Measurements from ENCODE around the gene DNAJC3.
"Not testable (repeated sequence)": the region's sequence is repeated elsewhere in the genome, so short reads cannot be mapped to it uniquely, and the experiment has no call there.

DNAJC3 gene

DNA sequence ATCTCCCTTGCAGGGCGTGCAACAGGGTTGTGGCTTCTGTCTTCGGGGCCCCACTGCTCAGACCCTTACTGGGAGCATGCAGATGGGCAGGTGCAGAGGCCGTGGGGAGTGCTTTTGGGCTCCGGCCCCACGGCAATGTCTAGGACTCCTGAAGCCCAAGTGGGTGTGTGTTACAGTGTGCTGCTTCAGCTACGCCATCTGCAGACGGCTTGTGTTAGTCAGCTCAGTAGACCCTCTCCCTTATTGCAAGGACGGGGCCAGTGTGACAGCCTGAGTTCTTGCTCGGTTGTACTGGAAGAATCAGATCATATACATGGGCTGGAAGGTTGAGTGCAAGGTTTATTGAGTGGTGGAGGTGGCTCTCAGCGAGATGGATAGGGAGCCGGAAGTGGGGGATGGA lies 39.3 kb downstream of the DNAJC3 start:
- DNase-seq, result no peak

- no peak for DNase-seq
Measured at GRCh38 chr13:95722241-95722640, 45.3 kb downstream of the DNAJC3 start.

- DNase-seq, result no peak
Measured at GRCh38 chr13:95723438-95723837, 46.5 kb downstream of the DNAJC3 start.

DNA sequence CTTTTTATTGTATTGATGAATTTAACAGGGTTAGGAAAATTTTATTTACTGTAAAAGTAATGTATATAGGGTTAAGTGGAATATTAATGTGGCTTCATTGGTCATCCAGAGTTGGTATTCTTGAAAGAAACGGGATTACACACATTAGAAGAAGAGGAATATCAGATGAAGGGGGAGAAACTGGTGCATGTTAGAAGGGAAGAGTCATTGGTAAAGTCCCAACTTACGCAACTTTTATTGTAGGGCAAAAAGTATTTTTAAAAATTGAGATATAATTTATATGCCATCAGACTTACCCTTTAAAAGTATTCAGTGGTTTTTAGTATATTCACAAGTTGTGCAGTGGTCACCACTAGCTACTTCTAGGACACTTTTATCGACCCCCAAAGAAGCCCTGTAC lies 47.3 kb downstream of the DNAJC3 start:
- DNase-seq, result no peak

- DNase-seq, result no peak
Measured at GRCh38 chr13:95726876-95727275, 49.9 kb downstream of the DNAJC3 start.

DNA sequence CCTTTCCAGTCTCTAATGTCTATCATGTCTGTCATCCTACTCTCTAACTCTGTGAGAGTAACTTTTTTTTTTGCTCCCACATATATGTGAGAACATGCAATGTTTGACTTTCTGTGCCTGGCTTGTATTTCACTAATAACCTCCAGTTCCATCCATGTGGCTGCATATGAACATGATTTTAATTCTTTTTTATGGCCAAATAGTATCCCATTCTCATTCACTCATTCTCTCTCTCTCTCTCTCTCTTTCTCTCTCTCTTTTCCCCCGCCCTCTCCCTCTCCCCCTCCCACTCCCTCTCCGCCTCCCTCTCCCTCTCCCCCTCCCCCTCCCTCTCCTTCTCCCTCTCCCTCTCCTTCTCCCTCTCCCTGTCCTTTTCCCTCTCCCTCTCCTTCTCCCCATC lies 52.0 kb downstream of the DNAJC3 start:
- DNase-seq, result no peak

GRCh38 chr13:95734124-95734523 lies 57.2 kb downstream of the DNAJC3 start:
- DNase-seq, result no peak

GRCh38 chr13:95740071-95740978 lies 63.4 kb downstream of the DNAJC3 start:
- DNase-seq, result not testable (repeated sequence)

GRCh38 chr13:95740979-95741320 lies 64.0 kb downstream of the DNAJC3 start:
- DNase-seq, result no peak

GRCh38 chr13:95741584-95742563 lies 64.9 kb downstream of the DNAJC3 start:
- DNase-seq, result no peak

- DNase-seq, result no peak
Measured at GRCh38 chr13:95743192-95743591, 66.3 kb downstream of the DNAJC3 start.

DNA sequence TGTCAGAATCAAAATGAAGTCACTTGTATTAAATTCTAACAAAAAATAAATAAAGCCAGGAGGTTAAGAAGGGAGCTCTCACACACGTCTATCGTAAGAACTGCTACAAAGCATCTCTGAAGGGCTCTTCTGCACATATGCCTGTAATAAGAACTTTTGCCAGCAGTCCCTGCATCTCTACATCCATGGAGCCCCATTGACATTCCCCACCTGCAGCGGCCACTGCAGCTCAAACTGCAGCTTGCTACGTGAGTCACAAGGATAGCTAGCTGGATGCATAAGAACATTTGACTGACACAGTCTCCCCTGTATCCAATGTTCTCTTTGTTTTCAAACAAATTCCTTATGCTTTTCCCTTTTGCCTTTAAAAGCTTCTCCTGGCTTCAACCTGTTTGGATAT lies 68.3 kb downstream of the DNAJC3 start:
- DNase-seq, result no peak

DNA sequence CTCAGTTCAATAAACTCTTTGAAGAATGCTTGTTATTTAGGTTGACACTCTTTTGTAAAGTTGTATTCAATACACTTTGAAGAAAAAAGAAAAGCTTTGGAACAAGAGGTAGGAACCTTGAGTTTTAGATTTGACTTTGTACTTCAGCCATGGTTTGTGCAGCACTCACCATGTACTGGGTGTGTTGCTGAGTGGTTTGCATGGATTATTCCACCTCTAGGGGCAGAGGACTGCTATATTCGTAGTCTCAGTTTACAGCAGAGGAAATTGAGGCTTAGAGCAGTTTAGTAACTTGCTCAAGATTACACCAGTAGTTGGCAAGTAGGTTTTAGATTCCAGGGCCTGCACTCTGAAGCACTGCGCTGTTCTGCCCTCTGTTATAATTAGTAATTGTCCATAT lies 68.8 kb downstream of the DNAJC3 start:
- no peak for DNase-seq

- no peak for DNase-seq
Measured at GRCh38 chr13:95749545-95749944, 72.6 kb downstream of the DNAJC3 start.

DNA sequence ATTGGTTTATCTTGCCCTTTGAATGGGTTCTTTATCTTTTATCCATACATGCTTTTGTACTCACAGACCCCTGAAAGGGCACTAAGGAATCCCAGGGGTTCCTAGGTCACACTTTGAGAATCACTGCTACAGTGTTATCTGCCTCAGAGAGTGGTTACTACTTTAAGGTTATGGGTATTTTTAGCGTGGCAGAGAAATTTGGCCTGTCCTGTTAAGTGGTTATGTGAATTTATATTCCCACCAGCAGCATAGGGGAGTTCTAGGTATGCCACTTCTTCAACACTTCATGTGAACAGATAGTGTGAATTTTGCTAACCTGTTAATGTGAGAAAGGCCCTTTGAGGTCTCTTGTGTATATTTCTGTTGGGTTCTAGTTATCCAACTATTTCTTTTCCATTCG lies 75.7 kb downstream of the DNAJC3 start:
- DNase-seq, result no peak

DNA sequence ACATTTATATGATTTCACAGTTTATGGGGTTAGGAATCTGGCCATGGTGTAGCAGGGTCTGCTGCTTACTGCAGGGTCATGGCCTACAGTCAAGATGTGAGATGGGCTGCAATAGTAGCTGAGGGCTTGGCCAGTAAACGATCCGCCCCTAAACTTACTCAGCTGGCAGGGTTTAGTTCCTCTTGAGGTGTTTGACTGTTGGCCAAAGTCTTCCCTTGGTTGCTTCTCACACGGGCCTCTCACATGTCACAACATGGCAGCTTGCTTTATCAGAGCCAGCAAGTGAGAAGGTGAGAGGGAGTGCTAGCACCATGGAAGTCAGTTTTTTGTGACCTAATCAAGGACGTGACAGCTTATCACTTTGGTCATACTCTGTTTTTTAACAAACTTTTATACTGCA lies 77.1 kb downstream of the DNAJC3 start:
- no peak for DNase-seq

GRCh38 chr13:95756072-95756471 lies 79.1 kb downstream of the DNAJC3 start:
- no peak for DNase-seq

DNA sequence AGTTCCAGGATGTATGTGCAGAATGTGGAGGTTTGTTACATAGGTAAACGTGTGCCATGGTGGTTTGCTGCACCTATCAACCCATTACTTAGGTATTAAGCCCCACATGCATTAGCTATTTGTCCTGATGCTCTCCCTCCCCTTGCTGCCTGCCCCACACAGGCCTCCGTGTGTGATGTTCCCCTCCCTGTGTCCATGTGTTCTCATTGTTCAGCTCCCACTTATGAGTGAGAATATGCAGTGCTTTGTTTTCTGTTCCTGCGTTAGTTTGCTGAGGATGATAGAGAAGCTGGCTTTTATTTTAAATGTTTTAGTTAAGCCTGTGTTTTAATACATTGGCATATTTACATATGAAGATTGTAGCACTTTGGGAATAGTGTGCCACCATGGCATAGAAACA lies 85.7 kb downstream of the DNAJC3 start:
- not testable (repeated sequence) for DNase-seq

DNA sequence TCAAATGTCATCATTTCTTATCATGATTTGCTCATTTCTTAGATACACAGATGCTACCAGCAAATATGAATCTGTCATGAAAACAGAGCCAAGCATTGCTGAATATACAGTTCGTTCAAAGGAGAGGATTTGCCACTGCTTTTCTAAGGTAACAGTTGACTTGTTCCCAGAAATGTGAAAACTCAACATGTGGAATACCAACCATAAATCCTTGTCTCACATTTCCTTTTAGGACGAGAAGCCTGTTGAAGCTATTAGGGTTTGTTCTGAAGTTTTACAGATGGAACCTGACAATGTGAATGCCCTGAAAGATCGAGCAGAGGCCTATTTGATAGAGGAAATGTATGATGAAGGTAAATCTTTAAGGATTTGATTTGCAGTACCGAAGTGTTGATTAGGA lies 86.7 kb downstream of the DNAJC3 start:
- no peak for DNase-seq

DNA sequence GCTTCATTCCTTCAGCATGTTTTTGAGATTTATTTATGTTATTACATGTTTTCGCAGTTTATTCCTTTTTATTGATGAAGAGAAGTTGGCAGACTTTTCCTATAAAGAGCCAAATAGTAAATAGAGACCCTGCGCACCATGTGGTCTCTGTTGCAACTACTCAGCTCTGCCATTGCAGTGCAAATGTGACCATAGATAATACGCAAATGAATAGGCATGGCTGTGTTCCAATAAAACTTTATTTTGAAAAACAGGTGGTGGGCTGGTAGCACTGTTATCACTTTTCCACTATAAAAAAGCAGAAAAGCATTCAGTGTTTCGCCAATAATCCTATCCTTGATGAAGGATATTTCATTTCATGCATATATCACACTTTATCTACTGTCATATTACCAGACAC lies 95.0 kb downstream of the DNAJC3 start:
- no peak for DNase-seq

- no peak for DNase-seq
Measured at GRCh38 chr13:95779522-95779921, 102.6 kb downstream of the DNAJC3 start.

GRCh38 chr13:95781016-95781415 lies 104.1 kb downstream of the DNAJC3 start:
- no peak for DNase-seq

DNA sequence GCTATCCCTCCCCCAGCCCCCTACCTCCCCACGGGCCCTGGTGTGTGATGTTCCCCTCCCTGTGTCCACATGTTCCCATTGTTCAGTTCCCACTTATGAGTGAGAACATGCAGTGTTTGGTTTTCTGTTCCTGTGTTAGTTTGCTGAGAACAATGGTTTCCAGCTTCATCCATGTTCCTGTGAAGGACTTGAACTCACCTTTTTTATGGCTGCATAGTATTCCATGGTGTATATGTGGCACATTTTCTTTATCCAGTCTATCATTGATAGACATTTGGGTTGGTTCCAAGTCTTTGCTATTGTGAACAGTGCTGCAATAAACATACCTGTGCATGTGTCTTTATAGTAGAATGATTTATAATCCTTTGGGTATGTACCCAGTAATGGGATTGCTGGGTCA lies 105.0 kb downstream of the DNAJC3 start:
- DNase-seq, result not testable (repeated sequence)

DNA sequence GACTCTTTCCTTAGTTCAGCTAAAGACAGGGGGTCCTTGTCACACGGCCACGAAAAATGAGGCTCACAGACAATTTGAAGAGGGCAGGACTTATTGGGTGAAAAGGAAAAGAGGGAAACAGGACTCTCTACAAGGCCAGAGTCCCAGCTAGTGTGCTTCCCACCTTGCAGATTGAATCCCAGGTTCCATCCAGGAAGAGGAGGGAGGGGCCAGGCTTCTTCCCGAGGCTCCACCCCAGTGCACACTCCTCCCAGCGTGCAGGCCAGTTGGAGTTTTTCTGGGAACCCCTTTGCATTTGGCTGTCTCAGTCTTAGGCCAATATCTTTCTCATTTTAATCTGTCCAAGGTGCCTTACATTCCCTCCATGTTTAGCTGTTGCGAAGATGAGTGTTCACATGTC lies 106.8 kb downstream of the DNAJC3 start:
- DNase-seq, result no peak

Measured in right hindlimb (tissue), 1 donor.